Suprapubic skin (tissue), 4 donors: Measurements from ENCODE around the gene KLHDC7B. TPM values are rescaled to one million over a fixed set of nuclear protein-coding genes. Genes with fewer than 3 reads are reported as not detected.

Experiments used
- DNase-seq, 2 donors: peaks; one replicate each; pipeline ENCODE4 v3.0.0-alpha.2; 2019; ENCODE audit warnings: low spot score in 2 of 2
- H3K27ac ChIP-seq: fragments of 200-600 bp; sonication (generic); one replicate; pipeline ENCODE4 v1.5.1; 2019
- H3K27me3 ChIP-seq: fragments of 200-600 bp; sonication (generic); one replicate; pipeline ENCODE4 v1.5.1; 2019
- H3K36me3 ChIP-seq: fragments of 200-600 bp; sonication (generic); one replicate; pipeline ENCODE4 v1.5.1; 2019
- H3K4me1 ChIP-seq: fragments of 200-600 bp; sonication (generic); one replicate; pipeline ENCODE4 v1.5.1; 2019
- H3K4me3 ChIP-seq: fragments of 200-600 bp; sonication (generic); one replicate; pipeline ENCODE4 v1.5.1; 2019; ENCODE audit warnings: mild to moderate bottlenecking
- H3K9me3 ChIP-seq: fragments of 200-600 bp; sonication (generic); one replicate; pipeline ENCODE4 v1.5.1; 2019
- CTCF ChIP-seq, 2 donors: fragments of 200-600 bp in 1 of 2; fragments of 450-650 bp in 1 of 2; sonication (generic) in 1 of 2; IDR thresholded peaks; one replicate each; pipeline ENCODE4 v1.5.1; 2016 to 2019; ENCODE audit warnings: antibody characterized with exemption in 2 of 2, mild to moderate bottlenecking in 1 of 2, moderate library complexity in 1 of 2
- EP300 ChIP-seq: sonication (generic); formaldehyde crosslinking; IDR thresholded peaks from one replicate; pipeline ENCODE4 v1.6.1; 2017; ENCODE audit warnings: antibody characterized with exemption
- POLR2A ChIP-seq, 2 donors: fragments of 450-650 bp; IDR thresholded peaks; one replicate each; pipeline ENCODE4 v1.6.1; 2017; ENCODE audit warnings: antibody characterized with exemption in 2 of 2, mild to moderate bottlenecking in 2 of 2, moderate library complexity in 2 of 2
- POLR2AphosphoS5 ChIP-seq, 3 donors: sonication (generic); formaldehyde crosslinking; IDR thresholded peaks; one replicate each; pipeline ENCODE4 v1.6.1; 2017; ENCODE audit warnings: antibody characterized with exemption in 3 of 3
- WGBS: methylation state at CpG from one replicate; pipeline ENCODE4 v1.1.5; 2018; 5-methylcytosine and 5-hydroxymethylcytosine counted together
- total RNA-seq, 4 donors: library from RNA; depleted of rRNA; stranded (reverse); fragments of >200 nt; gene quantifications; one replicate each; pipeline ENCODE4 v1.1.0, GENCODE V29; 2016

KLHDC7B gene
- total RNA-seq, 4 donors from 2014 or later: 0.26 TPM; not detected in 3

GRCh38 chr22:50526834-50527801 lies 18.6 kb upstream of the KLHDC7B start:
- Histone ChIP-seq H3K9me3 (no peaks in the 10 kb centered on the region), H3K4me3 (peak overlapping the region; percentile 91), H3K27me3 (no peaks in the 10 kb centered on the region), H3K4me1 (peaks cover 71% of the 10 kb centered on the region), H3K27ac (peak overlapping the region; percentile 96), H3K36me3 (peaks cover 21% of the 10 kb centered on the region)
- TF ChIP-seq CTCF (IDR thresholded peaks at IDR 0.05): no peak
- TF ChIP-seq POLR2A (IDR thresholded peaks at IDR 0.05): no peak
- TF ChIP-seq POLR2AphosphoS5 (IDR thresholded peaks at IDR 0.05): no peak
- no peak for TF ChIP-seq EP300
- DNase-seq: no peak
- WGBS: 43% methylated on average over 28 of the region's 29 CpGs

- no peak overlapping the region for H3K4me3 ChIP-seq
- H3K4me1 ChIP-seq: peaks cover 80% of the 10 kb centered on the region
- H3K27me3 ChIP-seq: no peaks in the 10 kb centered on the region
- H3K9me3 ChIP-seq: no peaks in the 10 kb centered on the region
- H3K36me3 ChIP-seq: peaks cover 11% of the 10 kb centered on the region
- no peak for DNase-seq
- 93% methylated on average over 18 of the region's 18 CpGs for whole genome bisulfite sequencing
- no peak for TF ChIP-seq CTCF (IDR thresholded peaks at IDR 0.05)
- no peak for TF ChIP-seq POLR2A (IDR thresholded peaks at IDR 0.05)
- no peak for TF ChIP-seq POLR2AphosphoS5 (IDR thresholded peaks at IDR 0.05)
- TF ChIP-seq EP300: no peak
- H3K27ac ChIP-seq: no peak overlapping the region
Observed at GRCh38 chr22:50527921-50528681, 17.6 kb upstream of the KLHDC7B start.

- Histone ChIP-seq H3K27me3 (no peaks in the 10 kb centered on the region), H3K9me3 (no peaks in the 10 kb centered on the region), H3K36me3 (peaks cover 4% of the 10 kb centered on the region), H3K4me3 (peak overlapping the region; percentile 81), H3K27ac (peak overlapping the region; percentile 93), H3K4me1 (peaks cover 82% of the 10 kb centered on the region)
- 77% methylated on average over 8 of the region's 15 CpGs for WGBS
- DNase-seq: peak in 1 of 2 donors; percentile 80
- TF ChIP-seq EP300 (no peak), POLR2AphosphoS5 (IDR thresholded peaks at IDR 0.05) (no peak), POLR2A (IDR thresholded peaks at IDR 0.05) (no peak), CTCF (IDR thresholded peaks at IDR 0.05) (no peak)
Observed at GRCh38 chr22:50528682-50529415, 16.9 kb upstream of the KLHDC7B start.

GRCh38 chr22:50529416-50529896 lies 16.2 kb upstream of the KLHDC7B start:
- Histone ChIP-seq H3K9me3 (no peaks in the 10 kb centered on the region), H3K4me3 (peak overlapping the region; percentile 81), H3K4me1 (peaks cover 82% of the 10 kb centered on the region), H3K36me3 (no peaks in the 10 kb centered on the region), H3K27ac (peak overlapping the region; percentile 93), H3K27me3 (no peaks in the 10 kb centered on the region)
- TF ChIP-seq POLR2AphosphoS5 (IDR thresholded peaks at IDR 0.05) (peak in 1 of 3 donors; percentile 14), EP300 (no peak)
- peak in 1 of 2 donors; percentile 86 for DNase-seq
- no CpG with 5 or more reads among the region's 50 CpGs for WGBS

GRCh38 chr22:50529897-50530579 lies 15.7 kb upstream of the KLHDC7B start, which contains the start of gene TYMP:
Gene TYMP, minus strand, starts transcription at chr22:50530012. Its CDS starts 303 bp downstream, at chr22:50529709.
- Histone ChIP-seq H3K4me3 (peak within 1 kb of the TSS; percentile 81), H3K36me3 (no peaks in the 10 kb centered on the region), H3K27me3 (no peaks in the 10 kb centered on the region), H3K4me1 (peaks cover 77% of the 10 kb centered on the region), H3K27ac (peak within 1 kb of the TSS; percentile 93), H3K9me3 (no peaks in the 10 kb centered on the region)
- 0% methylated on average over 6 of the region's 92 CpGs for WGBS
- peak; percentile 94 for DNase-seq
- peak in 1 of 2 donors; percentile 40 for TF ChIP-seq POLR2A (IDR thresholded peaks at IDR 0.05)
- TF ChIP-seq POLR2AphosphoS5 (IDR thresholded peaks at IDR 0.05): peak in 2 of 3 donors; percentile 64 to 92
- TF ChIP-seq CTCF (IDR thresholded peaks at IDR 0.05): no peak
